Mononuclear cell (primary cell): ENCODE measurements around the gene FBH1. TPM values are rescaled to one million over a fixed set of nuclear protein-coding genes. Genes with fewer than 3 reads are reported as not detected.
"Not testable (repeated sequence)": the region's sequence is repeated elsewhere in the genome, so short reads cannot be mapped to it uniquely, and the experiment has no call there.

Experiments
- H3K27me3 ChIP-seq: 2 replicates; pipeline ENCODE4 v1.6.0; 2011; ENCODE audit warnings: low read length, control low read depth; ENCODE audit not compliant: insufficient read depth
- H3K4me1 ChIP-seq: 2 replicates; pipeline ENCODE4 v1.5.1; 2011; ENCODE audit warnings: mild to moderate bottlenecking, low read length, control low read depth; ENCODE audit not compliant: insufficient read depth
- H3K4me3 ChIP-seq: 2 replicates; pipeline ENCODE4 v1.5.1; 2011; ENCODE audit warnings: mild to moderate bottlenecking, low read length, moderate library complexity
- H3K9me3 ChIP-seq: 2 replicates; pipeline ENCODE4 v1.5.1; 2011; ENCODE audit warnings: low read depth, mild to moderate bottlenecking, control low read depth, low read length
- total RNA-seq: library from RNA; depleted of rRNA; stranded (reverse); fragments of >200 nt; gene quantifications from one replicate; pipeline ENCODE4 v1.2.3, GENCODE V29; 2012

The FBH1 gene
- total RNA-seq, 1 donor = 36.5 TPM

GRCh38 chr10:5905854-5906507 lies 15.9 kb downstream of the FBH1 start:
- no peaks in the 10 kb centered on the region for H3K9me3 ChIP-seq
- no peaks in the 10 kb centered on the region for H3K4me1 ChIP-seq
- no peak overlapping the region for H3K4me3 ChIP-seq
- no peaks in the 10 kb centered on the region for H3K27me3 ChIP-seq

- Histone ChIP-seq H3K4me1 (no peaks in the 10 kb centered on the region), H3K9me3 (no peaks in the 10 kb centered on the region), H3K4me3 (no peak overlapping the region), H3K27me3 (no peaks in the 10 kb centered on the region)
Measured at GRCh38 chr10:5906651-5907050, 16.6 kb downstream of the FBH1 start.

- not testable (repeated sequence) for H3K4me3 ChIP-seq, H3K27me3 ChIP-seq, H3K4me1 ChIP-seq, H3K9me3 ChIP-seq
Measured at GRCh38 chr10:5908676-5909075, 18.6 kb downstream of the FBH1 start.

GRCh38 chr10:5910323-5911100 lies 20.5 kb downstream of the FBH1 start:
- no peaks in the 10 kb centered on the region for H3K9me3 ChIP-seq
- no peaks in the 10 kb centered on the region for H3K4me1 ChIP-seq
- H3K4me3 ChIP-seq = no peak overlapping the region
- no peaks in the 10 kb centered on the region for H3K27me3 ChIP-seq

- no peaks in the 10 kb centered on the region for H3K9me3 ChIP-seq
- no peaks in the 10 kb centered on the region for H3K4me1 ChIP-seq
- H3K4me3 ChIP-seq = no peak overlapping the region
- H3K27me3 ChIP-seq = no peaks in the 10 kb centered on the region
Measured at GRCh38 chr10:5911670-5912069, 21.6 kb downstream of the FBH1 start.

- Histone ChIP-seq H3K4me1 (no peaks in the 10 kb centered on the region), H3K27me3 (no peaks in the 10 kb centered on the region)
Measured at GRCh38 chr10:5913736-5914135, 23.7 kb downstream of the FBH1 start.

GRCh38 chr10:5915451-5915850 lies 25.4 kb downstream of the FBH1 start:
- H3K9me3 ChIP-seq = no peaks in the 10 kb centered on the region
- no peaks in the 10 kb centered on the region for H3K27me3 ChIP-seq
- H3K4me3 ChIP-seq = no peak overlapping the region
- no peaks in the 10 kb centered on the region for H3K4me1 ChIP-seq

More at GRCh38 chr10:5913736-5914135, 23.7 kb downstream of the FBH1 start:
- no peaks in the 10 kb centered on the region for H3K9me3 ChIP-seq
- H3K4me3 ChIP-seq = no peak overlapping the region

- H3K27me3 ChIP-seq = no peaks in the 10 kb centered on the region
- H3K9me3 ChIP-seq = no peaks in the 10 kb centered on the region
- H3K4me3 ChIP-seq = no peak overlapping the region
- no peaks in the 10 kb centered on the region for H3K4me1 ChIP-seq
Measured at GRCh38 chr10:5917305-5917704, 27.3 kb downstream of the FBH1 start.

- Histone ChIP-seq H3K9me3 (no peaks in the 10 kb centered on the region), H3K4me1 (no peaks in the 10 kb centered on the region), H3K27me3 (no peaks in the 10 kb centered on the region), H3K4me3 (no peak overlapping the region)
Measured at GRCh38 chr10:5918763-5919162, 28.7 kb downstream of the FBH1 start.

- H3K27me3 ChIP-seq = no peaks in the 10 kb centered on the region
- no peaks in the 10 kb centered on the region for H3K4me1 ChIP-seq
- no peak overlapping the region for H3K4me3 ChIP-seq
- H3K9me3 ChIP-seq = no peaks in the 10 kb centered on the region
Measured at GRCh38 chr10:5919568-5919967, 29.5 kb downstream of the FBH1 start.

- no peak overlapping the region for H3K4me3 ChIP-seq
- no peaks in the 10 kb centered on the region for H3K27me3 ChIP-seq
- no peaks in the 10 kb centered on the region for H3K9me3 ChIP-seq
- no peaks in the 10 kb centered on the region for H3K4me1 ChIP-seq
Measured at GRCh38 chr10:5921746-5922145, 31.7 kb downstream of the FBH1 start.

- H3K4me3 ChIP-seq = no peak overlapping the region
- H3K4me1 ChIP-seq = no peaks in the 10 kb centered on the region
- no peaks in the 10 kb centered on the region for H3K9me3 ChIP-seq
- H3K27me3 ChIP-seq = no peaks in the 10 kb centered on the region
Measured at GRCh38 chr10:5924889-5925288, 34.8 kb downstream of the FBH1 start.

- H3K9me3 ChIP-seq = no peaks in the 10 kb centered on the region
- no peaks in the 10 kb centered on the region for H3K4me1 ChIP-seq
- H3K27me3 ChIP-seq = no peaks in the 10 kb centered on the region
- no peak overlapping the region for H3K4me3 ChIP-seq
Measured at GRCh38 chr10:5927306-5927705, 37.3 kb downstream of the FBH1 start.

- Histone ChIP-seq H3K27me3 (no peaks in the 10 kb centered on the region), H3K4me3 (no peak overlapping the region), H3K9me3 (no peaks in the 10 kb centered on the region), H3K4me1 (no peaks in the 10 kb centered on the region)
Measured at GRCh38 chr10:5929442-5929841, 39.4 kb downstream of the FBH1 start.

GRCh38 chr10:5930272-5930671 lies 40.2 kb downstream of the FBH1 start:
- no peak overlapping the region for H3K4me3 ChIP-seq
- no peaks in the 10 kb centered on the region for H3K27me3 ChIP-seq
- H3K4me1 ChIP-seq = no peaks in the 10 kb centered on the region
- H3K9me3 ChIP-seq = no peaks in the 10 kb centered on the region

- no peaks in the 10 kb centered on the region for H3K4me1 ChIP-seq
- no peaks in the 10 kb centered on the region for H3K27me3 ChIP-seq
- H3K4me3 ChIP-seq = no peak overlapping the region
- no peaks in the 10 kb centered on the region for H3K9me3 ChIP-seq
Measured at GRCh38 chr10:5932345-5932744, 42.3 kb downstream of the FBH1 start.
